ENCODE data around the gene CCDC200.
"Not testable (repeated sequence)": the region's sequence is repeated elsewhere in the genome, so short reads cannot be mapped to it uniquely, and the experiment has no call there.

Gene CCDC200

GRCh38 chr17:43228020-43228782 lies at the start of gene CCDC200:
Gene CCDC200, minus strand, starts transcription at chr17:43228623. Its CDS starts 69 bp downstream, at chr17:43228554.
- DNase-seq (ENCODE audit: low spot score), result not testable (repeated sequence)

GRCh38 chr17:43272914-43273313 lies 44.5 kb upstream of the CCDC200 start:
- not testable (repeated sequence) for DNase-seq (ENCODE audit: low spot score)

GRCh38 chr17:43272483-43272882 lies 44.1 kb upstream of the CCDC200 start:
- not testable (repeated sequence) for DNase-seq (ENCODE audit: low spot score)

GRCh38 chr17:43270552-43271504 lies 42.4 kb upstream of the CCDC200 start:
- not testable (repeated sequence) for DNase-seq (ENCODE audit: low spot score)

- DNase-seq (ENCODE audit: low spot score), result not testable (repeated sequence)
These were observed 18.0 kb upstream of the CCDC200 start for GRCh38 chr17:43246456-43246855.

GRCh38 chr17:43240596-43241352 lies 12.4 kb upstream of the CCDC200 start:
- DNase-seq (ENCODE audit: low spot score), result not testable (repeated sequence)

GRCh38 chr17:43239597-43239996 lies 11.2 kb upstream of the CCDC200 start:
- DNase-seq (ENCODE audit: low spot score), result not testable (repeated sequence)

GRCh38 chr17:43233877-43234276 lies 5.5 kb upstream of the CCDC200 start, which contains the start of gene RNU2-1:
Gene RNU2-1, minus strand, starts transcription at chr17:43233977.
- not testable (repeated sequence) for DNase-seq (ENCODE audit: low spot score)

- DNase-seq (ENCODE audit: low spot score), result not testable (repeated sequence)
These were observed 4.8 kb upstream of the CCDC200 start for GRCh38 chr17:43233263-43233662.

GRCh38 chr17:43232021-43232699 lies 3.7 kb upstream of the CCDC200 start:
- not testable (repeated sequence) for DNase-seq (ENCODE audit: low spot score)

GRCh38 chr17:43231205-43232020 lies 3.0 kb upstream of the CCDC200 start:
- DNase-seq (ENCODE audit: low spot score), result not testable (repeated sequence)

GRCh38 chr17:43226393-43226792 lies 2.0 kb downstream of the CCDC200 start:
- DNase-seq (ENCODE audit: low spot score), result no peak

- no peak for DNase-seq (ENCODE audit: low spot score)
These were observed 4.2 kb downstream of the CCDC200 start for GRCh38 chr17:43224146-43224705.

GRCh38 chr17:43220511-43221125 lies 7.8 kb downstream of the CCDC200 start:
- no peak for DNase-seq (ENCODE audit: low spot score)

GRCh38 chr17:43219746-43220380 lies 8.6 kb downstream of the CCDC200 start:
- no peak for DNase-seq (ENCODE audit: low spot score)

- no peak for DNase-seq (ENCODE audit: low spot score)
These were observed 9.4 kb downstream of the CCDC200 start for GRCh38 chr17:43219001-43219400.

- DNase-seq (ENCODE audit: low spot score), result no peak
These were observed 10.8 kb downstream of the CCDC200 start for GRCh38 chr17:43217614-43218087.

GRCh38 chr17:43216762-43217613 lies 11.4 kb downstream of the CCDC200 start:
- no peak for DNase-seq (ENCODE audit: low spot score)

Measured in HuH-7.5 (cell line).